Measurements from ENCODE around the gene KRT6A. TPM values are rescaled to one million over a fixed set of nuclear protein-coding genes. Genes with fewer than 3 reads are reported as not detected.

The KRT6A gene
- total and polyA plus RNA-seq, 2 experiments from 2014 or later: 0.22 TPM; not detected in 1

DNA sequence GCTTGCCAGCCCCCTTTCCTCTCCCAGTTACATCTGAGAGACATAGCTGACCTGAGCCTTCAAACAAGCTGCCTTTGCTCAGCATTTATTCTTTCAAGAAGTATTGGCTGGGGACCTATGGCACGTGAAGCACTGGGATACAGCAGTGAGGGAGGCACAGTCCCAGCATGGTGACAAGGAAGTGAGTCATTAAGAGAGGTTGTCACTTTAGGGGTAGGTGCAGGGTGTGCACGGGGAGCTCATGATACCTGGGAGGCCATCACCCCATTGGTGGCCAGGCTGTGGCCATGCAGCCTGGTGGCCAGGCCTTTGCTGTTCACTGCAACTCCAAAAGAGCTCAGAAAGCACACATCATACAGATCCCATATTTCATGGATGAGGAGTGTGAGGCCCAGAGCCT, 53.2 kb downstream of the KRT6A start:
- Histone ChIP-seq H3K4me3 (no peak overlapping the region), H3K9me3 (ENCODE audit: low read depth) (no peaks in the 10 kb centered on the region), H3K36me3 (no peaks in the 10 kb centered on the region), H3K27ac (no peak overlapping the region), H3K27me3 (peaks cover 3% of the 10 kb centered on the region), H3K4me1 (ENCODE audit: low read depth) (peaks cover 15% of the 10 kb centered on the region)
- no peak for DNase-seq (ENCODE audit: low read depth in 1 of 2, low spot score in 1 of 2)
- TF ChIP-seq, protein P1, sequence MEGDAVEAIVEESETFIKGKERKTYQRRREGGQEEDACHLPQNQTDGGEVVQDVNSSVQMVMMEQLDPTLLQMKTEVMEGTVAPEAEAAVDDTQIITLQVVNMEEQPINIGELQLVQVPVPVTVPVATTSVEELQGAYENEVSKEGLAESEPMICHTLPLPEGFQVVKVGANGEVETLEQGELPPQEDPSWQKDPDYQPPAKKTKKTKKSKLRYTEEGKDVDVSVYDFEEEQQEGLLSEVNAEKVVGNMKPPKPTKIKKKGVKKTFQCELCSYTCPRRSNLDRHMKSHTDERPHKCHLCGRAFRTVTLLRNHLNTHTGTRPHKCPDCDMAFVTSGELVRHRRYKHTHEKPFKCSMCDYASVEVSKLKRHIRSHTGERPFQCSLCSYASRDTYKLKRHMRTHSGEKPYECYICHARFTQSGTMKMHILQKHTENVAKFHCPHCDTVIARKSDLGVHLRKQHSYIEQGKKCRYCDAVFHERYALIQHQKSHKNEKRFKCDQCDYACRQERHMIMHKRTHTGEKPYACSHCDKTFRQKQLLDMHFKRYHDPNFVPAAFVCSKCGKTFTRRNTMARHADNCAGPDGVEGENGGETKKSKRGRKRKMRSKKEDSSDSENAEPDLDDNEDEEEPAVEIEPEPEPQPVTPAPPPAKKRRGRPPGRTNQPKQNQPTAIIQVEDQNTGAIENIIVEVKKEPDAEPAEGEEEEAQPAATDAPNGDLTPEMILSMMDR (IDR thresholded peaks at IDR 0.05; ENCODE audit: low read depth, low read length): no peak

DNA sequence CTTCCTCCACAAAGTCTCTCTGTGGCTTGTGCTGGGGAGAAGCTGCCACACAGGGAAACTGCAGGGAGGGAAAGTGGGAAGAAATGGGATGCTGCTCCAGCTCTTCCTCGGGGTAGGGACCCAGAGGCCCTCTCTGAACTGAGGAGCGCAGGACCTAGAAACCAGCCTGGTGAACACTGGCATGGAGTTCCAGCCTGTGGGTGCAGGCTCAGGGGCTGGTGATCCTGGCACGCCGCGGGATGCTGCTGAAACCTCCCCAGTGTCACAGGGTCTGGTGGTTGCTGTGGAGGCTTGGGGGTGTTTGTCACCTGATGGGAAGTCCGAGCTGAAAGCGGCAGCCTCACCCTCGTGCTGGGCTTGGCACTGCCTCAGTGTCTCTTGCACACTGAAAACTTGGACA, 53.6 kb downstream of the KRT6A start:
- Histone ChIP-seq H3K27me3 (peaks cover under 1% of the 10 kb centered on the region), H3K4me1 (ENCODE audit: low read depth) (peaks cover 15% of the 10 kb centered on the region), H3K9me3 (ENCODE audit: low read depth) (no peaks in the 10 kb centered on the region), H3K4me3 (no peak overlapping the region), H3K27ac (no peak overlapping the region), H3K36me3 (no peaks in the 10 kb centered on the region)
- TF ChIP-seq, protein P1 (IDR thresholded peaks at IDR 0.05; ENCODE audit: low read depth, low read length): no peak
- no peak for DNase-seq (ENCODE audit: low read depth in 1 of 2, low spot score in 1 of 2)

DNA sequence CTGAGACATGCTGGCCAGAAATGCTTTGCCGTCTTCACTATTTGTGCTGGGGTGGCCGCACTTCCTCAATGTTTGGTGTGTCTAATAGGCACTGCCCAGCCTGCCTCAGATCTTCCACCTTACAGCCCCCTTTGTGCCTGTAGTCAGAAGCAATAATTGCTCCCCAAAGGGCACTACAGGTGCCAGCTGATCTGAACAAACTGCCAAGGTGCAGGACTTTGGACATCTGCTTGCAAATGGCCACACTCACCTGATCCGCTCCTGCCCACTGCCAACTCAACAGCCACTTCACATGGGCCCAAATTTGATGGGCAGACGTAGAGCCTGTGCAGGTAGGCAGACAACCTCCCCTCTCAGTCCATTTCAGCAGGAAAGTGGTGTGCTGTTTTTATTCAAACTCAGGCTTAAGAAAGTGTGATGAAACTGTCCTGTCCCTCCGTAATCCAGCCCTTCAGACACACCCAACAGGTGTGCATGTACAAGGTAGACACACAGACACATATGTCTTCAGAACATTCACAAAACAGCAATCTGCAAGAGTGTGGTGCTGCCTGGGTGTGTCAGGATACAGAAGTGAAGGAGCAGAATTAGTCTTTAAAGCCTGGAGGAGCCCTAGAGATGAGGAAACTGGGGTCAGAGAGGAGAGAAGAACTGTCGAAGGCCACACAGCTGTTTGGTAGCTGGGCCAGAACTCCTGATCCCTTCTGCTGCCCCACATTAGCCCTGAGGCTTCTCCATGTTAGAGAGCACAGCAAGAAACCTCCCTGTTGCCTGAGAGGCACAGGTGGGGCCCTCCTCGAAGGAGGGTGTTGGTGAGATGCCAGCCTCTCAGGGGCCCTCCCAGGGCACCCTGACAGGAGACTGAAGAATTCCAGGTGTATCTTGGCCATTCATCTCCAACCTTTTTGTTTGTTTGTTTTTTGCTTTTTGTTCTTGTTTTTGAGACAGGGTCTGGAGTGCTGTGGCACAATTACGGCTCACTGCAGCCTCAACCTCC, 54.5 kb downstream of the KRT6A start:
- H3K27ac ChIP-seq: no peak overlapping the region
- DNase-seq (ENCODE audit: low read depth in 1 of 2, low spot score in 1 of 2): no peak
- TF ChIP-seq, protein P1 (IDR thresholded peaks at IDR 0.05; ENCODE audit: low read depth, low read length): no peak

DNA sequence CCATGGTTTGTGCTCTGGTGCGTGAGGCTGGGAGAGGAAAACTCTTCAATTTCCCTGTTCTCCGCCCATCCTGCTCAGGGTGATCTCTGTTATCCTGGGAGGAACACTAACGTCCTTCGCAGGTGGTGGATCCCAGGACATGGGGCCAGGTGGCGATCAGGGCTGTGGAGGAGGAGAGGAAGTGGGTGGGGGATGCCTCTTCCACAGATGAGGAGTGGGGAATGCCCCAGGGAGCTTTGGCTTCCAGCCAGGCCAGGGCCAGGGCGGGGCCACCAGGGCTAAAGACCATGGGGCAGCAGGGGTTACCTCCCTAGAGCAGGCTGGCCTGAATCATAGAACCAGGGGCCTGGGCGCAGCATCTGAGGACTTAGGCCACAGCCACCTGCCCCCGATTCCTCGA, 55.5 kb downstream of the KRT6A start:
- Histone ChIP-seq H3K9me3 (ENCODE audit: low read depth) (no peaks in the 10 kb centered on the region), H3K27ac (no peak overlapping the region), H3K4me3 (no peak overlapping the region), H3K27me3 (peaks cover 5% of the 10 kb centered on the region), H3K36me3 (no peaks in the 10 kb centered on the region), H3K4me1 (ENCODE audit: low read depth) (peaks cover 15% of the 10 kb centered on the region)
- DNase-seq (ENCODE audit: low read depth in 1 of 2, low spot score in 1 of 2): no peak
- TF ChIP-seq, protein P1 (IDR thresholded peaks at IDR 0.05; ENCODE audit: low read depth, low read length): no peak

More for the DNA sequence above, 54.5 kb downstream of the KRT6A start:
- no peak overlapping the region for H3K4me3 ChIP-seq
- H3K9me3 ChIP-seq (ENCODE audit: low read depth): no peaks in the 10 kb centered on the region
- no peaks in the 10 kb centered on the region for H3K27me3 ChIP-seq
- H3K4me1 ChIP-seq (ENCODE audit: low read depth): peaks cover 15% of the 10 kb centered on the region
- H3K36me3 ChIP-seq: no peaks in the 10 kb centered on the region

Other genes with a start within 250 kb of the KRT6A start
- gene KRT86, start 218.6 kb downstream of the KRT6A start, total RNA-seq: 0.14 TPM in 1 of 2 replicates, not detected in the other
- gene KRT86, start 218.6 kb downstream of the KRT6A start, polyA plus RNA-seq: 0.35 TPM in 1 of 2 replicates, not detected in the other
- not detected in 2 replicates for gene KRT81, start 201.7 kb downstream of the KRT6A start, total RNA-seq
- gene KRT81, start 201.7 kb downstream of the KRT6A start, polyA plus RNA-seq: not detected in 2 replicates
- gene KRT83, start 171.9 kb downstream of the KRT6A start, total RNA-seq: not detected in 2 replicates
- not detected in 2 replicates for gene KRT83, start 171.9 kb downstream of the KRT6A start, polyA plus RNA-seq
- gene KRT85, start 125.8 kb downstream of the KRT6A start, total RNA-seq: 0.12 TPM in 1 of 2 replicates, not detected in the other
- gene KRT85, start 125.8 kb downstream of the KRT6A start, polyA plus RNA-seq: not detected in 2 replicates
- gene KRT84, start 107.6 kb downstream of the KRT6A start, total RNA-seq: not detected in 2 replicates
- not detected in 2 replicates for gene KRT84, start 107.6 kb downstream of the KRT6A start, polyA plus RNA-seq
- not detected in 2 replicates for gene KRT82, start 86.9 kb downstream of the KRT6A start, total RNA-seq
- gene KRT82, start 86.9 kb downstream of the KRT6A start, polyA plus RNA-seq: not detected in 2 replicates
- not detected in 2 replicates for gene KRT75, start 58.9 kb downstream of the KRT6A start, total RNA-seq
- not detected in 2 replicates for gene KRT75, start 58.9 kb downstream of the KRT6A start, polyA plus RNA-seq
- not detected in 2 replicates for gene KRT6B, start 41.1 kb downstream of the KRT6A start, total RNA-seq
- 0.13 TPM in 1 of 2 replicates, not detected in the other for gene KRT6B, start 41.1 kb downstream of the KRT6A start, polyA plus RNA-seq
- not detected in 2 replicates for gene KRT6C, start 19.5 kb downstream of the KRT6A start, total RNA-seq
- not detected in 2 replicates for gene KRT6C, start 19.5 kb downstream of the KRT6A start, polyA plus RNA-seq
- not detected in 2 replicates for gene KRT5, start 27.1 kb upstream of the KRT6A start, total RNA-seq
- gene KRT5, start 27.1 kb upstream of the KRT6A start, polyA plus RNA-seq: 0.23 TPM in 1 of 2 replicates, not detected in the other
- gene KRT71, start 59.9 kb upstream of the KRT6A start, total RNA-seq: not detected in 2 replicates
- gene KRT71, start 59.9 kb upstream of the KRT6A start, polyA plus RNA-seq: not detected in 2 replicates
- gene KRT74, start 80.6 kb upstream of the KRT6A start, total RNA-seq: not detected in 2 replicates
- not detected in 2 replicates for gene KRT74, start 80.6 kb upstream of the KRT6A start, polyA plus RNA-seq
- not detected in 2 replicates for gene KRT72, start 108.2 kb upstream of the KRT6A start, total RNA-seq
- gene KRT72, start 108.2 kb upstream of the KRT6A start, polyA plus RNA-seq: not detected in 2 replicates
- not detected in 2 replicates for gene KRT73, start 125.3 kb upstream of the KRT6A start, total RNA-seq
- not detected in 2 replicates for gene KRT73, start 125.3 kb upstream of the KRT6A start, polyA plus RNA-seq
- gene KRT2, start 159.0 kb upstream of the KRT6A start, total RNA-seq: not detected in 2 replicates
- gene KRT2, start 159.0 kb upstream of the KRT6A start, polyA plus RNA-seq: not detected in 2 replicates
- gene KRT1, start 187.2 kb upstream of the KRT6A start, total RNA-seq: not detected in 2 replicates
- not detected in 2 replicates for gene KRT1, start 187.2 kb upstream of the KRT6A start, polyA plus RNA-seq
- not detected in 2 replicates for gene KRT77, start 210.3 kb upstream of the KRT6A start, total RNA-seq
- not detected in 2 replicates for gene KRT77, start 210.3 kb upstream of the KRT6A start, polyA plus RNA-seq

All from cardiac muscle cell (in vitro differentiated cells and primary cell).